Endothelial cell (in vitro differentiated cells): Measurements from ENCODE around the gene ELN. TPM values are rescaled to one million over a fixed set of nuclear protein-coding genes. Genes with fewer than 3 reads are reported as not detected.

Experiments used
- DNase-seq: peaks from one replicate; pipeline ENCODE4 v3.0.0; 2021; ENCODE audit warnings: low spot score
- H3K27ac Mint-ChIP-seq: one replicate; pipeline ENCODE4 v1.8.0; 2021; ENCODE audit warnings: mixed read lengths, inconsistent platforms; ENCODE audit not compliant: unreplicated experiment
- H3K27me3 Mint-ChIP-seq: one replicate; pipeline ENCODE4 v1.8.0; 2021; ENCODE audit warnings: mild to moderate bottlenecking, moderate library complexity, mixed read lengths, inconsistent platforms; ENCODE audit not compliant: unreplicated experiment
- H3K36me3 Mint-ChIP-seq: one replicate; pipeline ENCODE4 v1.8.0; 2021; ENCODE audit warnings: mild to moderate bottlenecking, low read depth, mixed read lengths, inconsistent platforms; ENCODE audit not compliant: unreplicated experiment
- H3K4me1 Mint-ChIP-seq: one replicate; pipeline ENCODE4 v1.8.0; 2021; ENCODE audit warnings: mild to moderate bottlenecking, mixed read lengths, inconsistent platforms; ENCODE audit not compliant: unreplicated experiment
- H3K4me3 Mint-ChIP-seq: one replicate; pipeline ENCODE4 v1.8.0; 2021; ENCODE audit warnings: mild to moderate bottlenecking, mixed read lengths, inconsistent platforms; ENCODE audit not compliant: unreplicated experiment
- H3K9me3 Mint-ChIP-seq: one replicate; pipeline ENCODE4 v1.8.0; 2021; ENCODE audit warnings: mixed read lengths, inconsistent platforms; ENCODE audit not compliant: unreplicated experiment
- total RNA-seq: library from RNA; stranded (reverse); fragmentation: NEBNext Ultra II Directional; extraction: Animal tissue kit (Norgen Biotek cat#: 25700); gene quantifications from one replicate; pipeline ENCODE4 v1.2.1, GENCODE V29; 2021; ENCODE audit not compliant: unreplicated experiment
- TF ChIP-seq, protein P1 (sequence below): fragments of 200-600 bp; sonication (generic); IDR thresholded peaks from one replicate; pipeline ENCODE4 v1.5.0; 2021; ENCODE audit warnings: antibody characterized with exemption; ENCODE audit not compliant: unreplicated experiment

Gene ELN
- total RNA-seq, 1 donor from 2014 or later: 44.8 TPM

DNA sequence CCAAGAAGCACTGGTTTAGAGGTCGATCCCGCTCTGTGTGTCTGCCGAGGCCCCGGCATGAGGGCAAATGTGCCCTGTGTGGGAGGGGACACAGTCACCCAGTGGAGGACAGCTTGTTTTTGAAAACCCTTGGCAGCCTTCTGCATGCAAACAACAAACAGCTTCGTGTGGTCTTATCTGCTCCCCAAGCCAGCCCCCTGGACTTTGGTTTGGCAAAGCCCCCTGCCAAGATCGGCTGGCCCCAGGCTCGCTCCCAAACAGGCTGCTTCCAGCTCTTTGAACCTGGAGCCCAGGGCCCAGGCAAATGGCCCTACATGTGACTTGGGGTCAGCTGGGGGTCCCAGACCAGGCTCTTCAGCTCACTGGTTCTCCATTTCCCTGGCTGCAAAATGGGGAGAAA is 2.9 kb downstream of the ELN start:
- no peak overlapping the region for H3K4me3 Mint-ChIP-seq
- H3K9me3 Mint-ChIP-seq: no peaks in the 10 kb centered on the region
- DNase-seq: no peak
- peaks cover 6% of the 10 kb centered on the region for H3K27me3 Mint-ChIP-seq
- no peak overlapping the region for H3K27ac Mint-ChIP-seq
- H3K4me1 Mint-ChIP-seq: peaks cover 18% of the 10 kb centered on the region
- H3K36me3 Mint-ChIP-seq: peaks cover 8% of the 10 kb centered on the region
- TF ChIP-seq, protein P1, sequence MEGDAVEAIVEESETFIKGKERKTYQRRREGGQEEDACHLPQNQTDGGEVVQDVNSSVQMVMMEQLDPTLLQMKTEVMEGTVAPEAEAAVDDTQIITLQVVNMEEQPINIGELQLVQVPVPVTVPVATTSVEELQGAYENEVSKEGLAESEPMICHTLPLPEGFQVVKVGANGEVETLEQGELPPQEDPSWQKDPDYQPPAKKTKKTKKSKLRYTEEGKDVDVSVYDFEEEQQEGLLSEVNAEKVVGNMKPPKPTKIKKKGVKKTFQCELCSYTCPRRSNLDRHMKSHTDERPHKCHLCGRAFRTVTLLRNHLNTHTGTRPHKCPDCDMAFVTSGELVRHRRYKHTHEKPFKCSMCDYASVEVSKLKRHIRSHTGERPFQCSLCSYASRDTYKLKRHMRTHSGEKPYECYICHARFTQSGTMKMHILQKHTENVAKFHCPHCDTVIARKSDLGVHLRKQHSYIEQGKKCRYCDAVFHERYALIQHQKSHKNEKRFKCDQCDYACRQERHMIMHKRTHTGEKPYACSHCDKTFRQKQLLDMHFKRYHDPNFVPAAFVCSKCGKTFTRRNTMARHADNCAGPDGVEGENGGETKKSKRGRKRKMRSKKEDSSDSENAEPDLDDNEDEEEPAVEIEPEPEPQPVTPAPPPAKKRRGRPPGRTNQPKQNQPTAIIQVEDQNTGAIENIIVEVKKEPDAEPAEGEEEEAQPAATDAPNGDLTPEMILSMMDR: no peak

DNA sequence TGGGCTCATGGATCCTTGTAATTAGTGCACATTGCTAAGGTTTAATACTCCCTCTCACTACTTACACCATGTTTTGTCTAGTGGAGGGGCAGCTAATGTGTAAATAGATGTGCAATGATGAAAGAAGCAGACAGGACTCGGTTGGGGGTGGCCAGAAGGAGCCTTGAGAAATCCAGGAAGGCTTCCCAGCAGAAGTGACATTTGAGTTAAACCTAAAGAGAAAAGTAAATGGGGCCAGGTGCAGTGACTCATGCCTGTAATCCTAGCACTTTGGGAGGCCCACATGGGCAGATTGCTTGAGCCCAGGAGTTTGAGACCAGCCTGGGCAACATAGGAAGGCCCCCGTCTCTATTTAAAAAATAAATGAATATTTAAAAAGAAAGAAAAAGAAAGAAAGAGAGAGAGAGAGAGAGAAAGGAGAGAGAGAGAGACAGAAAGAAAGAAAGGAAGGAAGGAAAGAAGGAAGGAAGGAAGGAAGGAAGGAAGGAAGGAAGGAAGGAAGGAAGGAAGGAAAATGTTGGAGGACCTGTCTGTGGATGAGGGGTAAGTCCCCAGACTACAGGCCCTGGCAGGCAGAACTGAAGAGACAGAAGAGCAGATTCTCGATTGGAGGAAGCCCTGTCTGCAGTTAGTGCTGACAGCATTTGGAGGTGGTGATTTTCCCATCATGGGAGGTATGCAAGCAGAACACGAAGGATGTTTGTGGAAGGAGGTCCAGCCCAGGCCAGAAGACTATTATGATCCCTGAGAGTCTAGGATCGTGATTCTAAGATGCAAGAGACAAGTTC is 3.6 kb downstream of the ELN start:
- TF ChIP-seq, protein P1: no peak
- peaks cover 8% of the 10 kb centered on the region for H3K36me3 Mint-ChIP-seq
- DNase-seq: no peak
- H3K27me3 Mint-ChIP-seq: peaks cover 6% of the 10 kb centered on the region
- peak overlapping the region; percentile 65 for H3K4me3 Mint-ChIP-seq
- no peaks in the 10 kb centered on the region for H3K9me3 Mint-ChIP-seq
- H3K4me1 Mint-ChIP-seq: peaks cover 18% of the 10 kb centered on the region
- H3K27ac Mint-ChIP-seq: peak overlapping the region; percentile 42

DNA sequence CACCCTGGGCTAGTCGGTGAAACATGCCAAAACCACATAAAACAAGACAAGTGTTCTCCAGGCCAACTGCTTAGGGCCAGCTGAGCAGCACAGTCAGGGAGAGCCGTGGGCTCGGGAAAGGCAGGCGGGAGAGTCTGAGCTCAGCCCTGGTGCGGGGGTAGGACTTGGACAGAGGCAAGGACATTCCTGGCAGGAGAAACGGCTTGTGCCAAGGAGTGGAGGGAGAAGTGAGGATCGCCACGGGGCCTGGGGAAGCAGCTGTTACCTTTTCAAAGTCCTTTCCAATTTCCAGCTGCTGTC is 4.2 kb downstream of the ELN start:
- H3K36me3 Mint-ChIP-seq: peaks cover 8% of the 10 kb centered on the region
- peaks cover 18% of the 10 kb centered on the region for H3K4me1 Mint-ChIP-seq
- H3K27me3 Mint-ChIP-seq: peaks cover 6% of the 10 kb centered on the region
- TF ChIP-seq, protein P1: no peak
- H3K9me3 Mint-ChIP-seq: no peaks in the 10 kb centered on the region
- DNase-seq: no peak
- peak overlapping the region; percentile 6 for H3K4me3 Mint-ChIP-seq
- peak overlapping the region; percentile 42 for H3K27ac Mint-ChIP-seq

DNA sequence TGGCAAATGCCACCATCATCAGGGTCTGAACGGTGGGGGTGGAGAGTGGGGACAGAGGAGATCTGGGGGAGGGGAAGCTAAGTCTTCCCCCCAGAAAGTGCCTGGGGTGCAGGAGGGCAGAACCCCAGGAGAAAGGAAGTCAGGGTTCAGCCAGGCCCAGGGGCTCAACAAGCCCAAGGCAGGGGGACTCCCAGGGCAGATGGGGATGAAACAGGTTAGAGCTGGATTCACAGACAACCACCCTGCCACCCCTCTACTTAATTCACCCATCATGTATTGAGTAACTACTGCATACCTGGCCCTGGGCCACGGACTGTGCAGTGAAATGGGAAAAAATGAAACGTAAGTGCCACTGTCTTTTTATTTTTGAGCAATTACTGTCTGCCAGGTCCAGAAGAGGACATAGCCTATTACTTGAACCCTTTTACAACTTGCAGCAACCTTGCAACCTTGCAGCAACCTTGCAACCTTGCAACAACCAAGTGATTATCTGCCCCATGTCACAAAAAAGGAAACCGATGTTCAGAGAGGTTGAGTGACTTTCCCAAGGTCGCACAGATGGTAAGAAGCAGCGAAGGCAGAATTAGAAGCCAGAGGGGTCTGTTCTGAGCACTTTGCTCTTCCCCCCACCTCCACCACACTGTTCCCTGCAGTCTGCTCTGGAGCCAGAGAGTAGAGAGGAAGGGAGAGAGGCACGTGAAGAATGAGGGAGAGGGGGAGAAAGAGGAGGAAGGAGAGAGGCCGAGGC is 4.8 kb downstream of the ELN start:
- peaks cover 7% of the 10 kb centered on the region for H3K27me3 Mint-ChIP-seq
- TF ChIP-seq, protein P1: no peak
- no peak overlapping the region for H3K27ac Mint-ChIP-seq
- no peaks in the 10 kb centered on the region for H3K9me3 Mint-ChIP-seq
- peaks cover 8% of the 10 kb centered on the region for H3K36me3 Mint-ChIP-seq
- peaks cover 21% of the 10 kb centered on the region for H3K4me1 Mint-ChIP-seq
- H3K4me3 Mint-ChIP-seq: no peak overlapping the region
- no peak for DNase-seq
